NB4 (cell line): Measurements from ENCODE around the gene GNG7.
"Not testable (repeated sequence)": the region's sequence is repeated elsewhere in the genome, so short reads cannot be mapped to it uniquely, and the experiment has no call there.

Experiments
- DNase-seq: peaks from one replicate; pipeline ENCODE4 v3.0.0; 2010; ENCODE audit warnings: low read depth
- H3K4me3 ChIP-seq: one replicate; pipeline ENCODE4 v1.5.1; 2011; ENCODE audit warnings: mild to moderate bottlenecking, low read depth, low read length, moderate library complexity
- MYC ChIP-seq: IDR thresholded peaks from 2 replicates; pipeline ENCODE4 v1.6.1; 2011; ENCODE audit warnings: low read depth, low read length
- POLR2A ChIP-seq: IDR thresholded peaks from 2 replicates; pipeline ENCODE4 v1.6.1; 2011; ENCODE audit warnings: mild to moderate bottlenecking; ENCODE audit not compliant: insufficient read length; ENCODE audit errors: extremely low read depth
- TF ChIP-seq, protein P1 (sequence below): IDR thresholded peaks from one replicate; pipeline ENCODE4 v1.5.1; 2012; ENCODE audit warnings: low read depth, low read length
- TF ChIP-seq, protein P2 (sequence below): IDR thresholded peaks from 2 replicates; pipeline ENCODE4 v1.6.1; 2011; ENCODE audit warnings: low read depth, low read length

GNG7 gene

DNA sequence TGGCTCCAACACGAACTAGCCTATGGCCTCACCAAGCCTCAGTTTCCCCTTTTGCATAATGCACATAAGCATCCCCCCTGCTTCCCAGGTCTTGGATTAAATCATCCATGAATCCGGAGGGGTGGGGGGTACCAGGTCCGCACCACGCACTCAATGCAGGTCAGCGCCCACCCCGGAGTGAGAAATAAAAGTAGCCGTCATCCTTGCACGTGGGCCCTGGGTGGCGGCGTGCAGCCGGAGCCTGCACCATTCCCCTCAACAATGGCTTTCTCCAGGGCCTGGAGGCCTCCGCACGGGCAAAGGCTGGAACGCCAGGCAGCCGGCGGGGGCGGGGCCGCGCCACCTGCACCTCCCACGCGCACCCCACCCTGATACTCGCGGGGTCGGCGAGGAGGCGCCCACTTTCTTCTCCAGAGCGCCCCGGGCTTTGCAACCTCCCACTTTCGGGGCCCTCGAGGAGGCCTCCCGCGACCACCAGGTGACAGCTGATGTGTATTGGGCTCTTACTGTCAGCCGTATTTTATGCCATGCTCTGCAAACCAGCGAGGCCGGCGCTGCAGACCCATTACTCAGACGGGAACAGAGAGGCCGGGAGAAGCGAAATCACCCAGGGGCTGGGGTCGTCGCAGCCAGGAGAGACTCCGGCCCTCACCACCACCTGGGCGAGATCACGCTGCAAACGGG is 227.3 kb downstream of the GNG7 start:
- peak overlapping the region; percentile 25 for H3K4me3 ChIP-seq

DNA sequence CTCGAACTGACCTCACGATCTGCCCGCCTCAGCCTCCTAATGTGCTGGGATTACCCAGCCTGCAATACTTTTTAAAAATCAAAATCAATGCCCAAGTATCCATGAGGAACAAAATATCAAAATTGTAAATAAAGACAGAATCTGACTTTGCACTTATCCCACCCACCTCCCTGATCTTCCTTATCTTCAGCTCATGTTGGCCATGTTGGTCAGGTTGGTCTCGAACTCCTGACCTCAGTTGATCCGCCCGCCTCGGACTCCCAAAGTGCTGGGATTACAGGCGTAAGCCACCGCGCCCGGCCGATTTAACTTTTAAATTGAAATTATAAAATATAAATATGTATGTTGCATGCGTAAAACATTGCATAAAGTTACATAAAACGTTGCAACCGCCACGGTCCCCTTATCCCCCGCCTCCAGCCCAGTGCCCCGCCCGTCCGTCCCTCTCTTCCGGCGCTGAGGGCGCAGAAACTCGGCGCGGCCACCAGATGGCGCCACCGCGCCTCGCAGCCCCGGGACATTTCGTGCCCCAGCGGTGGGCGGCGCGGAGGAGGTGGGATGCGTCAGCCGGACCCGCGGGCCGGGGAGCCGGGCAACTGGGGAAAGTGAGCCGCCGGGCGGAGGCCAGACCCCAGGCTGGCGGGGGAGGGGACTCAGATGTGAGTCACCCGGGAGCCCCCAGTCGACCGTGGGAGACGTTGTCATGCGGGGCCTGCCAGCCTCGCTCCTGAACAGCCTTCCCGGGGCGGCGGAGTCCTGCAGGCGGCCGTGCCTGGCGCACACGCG is 228.1 kb downstream of the GNG7 start:
- peak overlapping the region; percentile 25 for H3K4me3 ChIP-seq
- TF ChIP-seq, protein P1, sequence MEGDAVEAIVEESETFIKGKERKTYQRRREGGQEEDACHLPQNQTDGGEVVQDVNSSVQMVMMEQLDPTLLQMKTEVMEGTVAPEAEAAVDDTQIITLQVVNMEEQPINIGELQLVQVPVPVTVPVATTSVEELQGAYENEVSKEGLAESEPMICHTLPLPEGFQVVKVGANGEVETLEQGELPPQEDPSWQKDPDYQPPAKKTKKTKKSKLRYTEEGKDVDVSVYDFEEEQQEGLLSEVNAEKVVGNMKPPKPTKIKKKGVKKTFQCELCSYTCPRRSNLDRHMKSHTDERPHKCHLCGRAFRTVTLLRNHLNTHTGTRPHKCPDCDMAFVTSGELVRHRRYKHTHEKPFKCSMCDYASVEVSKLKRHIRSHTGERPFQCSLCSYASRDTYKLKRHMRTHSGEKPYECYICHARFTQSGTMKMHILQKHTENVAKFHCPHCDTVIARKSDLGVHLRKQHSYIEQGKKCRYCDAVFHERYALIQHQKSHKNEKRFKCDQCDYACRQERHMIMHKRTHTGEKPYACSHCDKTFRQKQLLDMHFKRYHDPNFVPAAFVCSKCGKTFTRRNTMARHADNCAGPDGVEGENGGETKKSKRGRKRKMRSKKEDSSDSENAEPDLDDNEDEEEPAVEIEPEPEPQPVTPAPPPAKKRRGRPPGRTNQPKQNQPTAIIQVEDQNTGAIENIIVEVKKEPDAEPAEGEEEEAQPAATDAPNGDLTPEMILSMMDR = peak; percentile 53
- no peak for TF ChIP-seq MYC
- peak; percentile 89 for DNase-seq

More for the DNA sequence above, 227.3 kb downstream of the GNG7 start:
- peak; percentile 65 for DNase-seq
- TF ChIP-seq, protein P2, sequence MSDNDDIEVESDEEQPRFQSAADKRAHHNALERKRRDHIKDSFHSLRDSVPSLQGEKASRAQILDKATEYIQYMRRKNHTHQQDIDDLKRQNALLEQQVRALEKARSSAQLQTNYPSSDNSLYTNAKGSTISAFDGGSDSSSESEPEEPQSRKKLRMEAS = peak; percentile 65
- TF ChIP-seq POLR2A = no peak
- TF ChIP-seq MYC = peak; percentile 74

DNA sequence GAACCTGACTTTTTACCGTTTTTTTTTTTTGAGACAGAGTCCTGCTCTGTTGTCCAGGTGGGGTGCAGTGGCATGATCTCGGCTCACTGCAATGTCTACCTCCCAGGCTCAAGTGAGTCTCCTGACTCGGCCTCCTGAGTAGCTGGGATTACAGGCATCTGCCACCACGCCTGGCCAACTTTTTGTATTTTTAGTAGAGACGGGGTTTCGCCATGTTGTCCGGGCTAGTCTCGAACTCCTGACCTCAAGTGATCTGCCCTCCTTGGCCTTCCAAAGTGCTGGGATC is 232.6 kb downstream of the GNG7 start:
- H3K4me3 ChIP-seq, DNase-seq: not testable (repeated sequence)

DNA sequence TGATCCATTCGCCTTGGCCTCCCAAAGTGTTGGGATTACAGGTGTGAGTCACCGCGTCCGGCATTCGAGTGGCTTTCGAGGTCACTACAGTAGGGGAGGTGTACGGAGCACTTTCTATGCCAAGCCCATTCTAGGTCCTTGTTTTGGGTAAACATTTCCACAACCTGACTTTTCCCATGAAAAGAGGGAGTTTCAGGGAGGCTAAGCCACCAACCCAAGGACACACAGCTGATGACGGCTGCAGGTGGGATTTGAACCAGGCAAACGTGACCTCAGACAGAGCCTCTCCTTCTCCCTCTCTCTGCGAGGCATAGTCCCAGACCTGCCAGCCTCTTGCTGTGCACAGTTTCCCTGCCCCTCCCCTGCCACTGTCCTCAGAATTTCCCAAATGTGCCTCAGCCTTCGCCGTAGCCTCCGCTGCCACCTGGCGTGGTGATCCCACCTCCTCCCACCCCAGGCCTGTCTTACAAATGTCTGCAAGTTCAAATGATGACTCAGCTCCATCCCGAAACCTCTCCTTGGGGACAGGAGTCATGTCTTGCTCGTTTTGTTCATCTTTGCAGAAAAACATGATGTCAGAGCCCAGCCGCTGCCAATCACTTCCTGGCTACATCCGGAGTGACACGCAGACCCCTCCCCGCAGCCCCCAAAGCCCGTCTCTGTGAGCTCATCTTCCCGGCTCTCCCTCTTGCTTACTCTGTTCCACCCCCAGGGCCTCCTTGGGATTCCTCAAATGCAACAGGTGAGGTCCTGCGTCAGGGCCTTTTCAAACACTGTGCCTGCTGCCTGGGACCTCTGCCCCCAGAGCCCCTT is 233.2 kb downstream of the GNG7 start:
- no peak overlapping the region for H3K4me3 ChIP-seq
- peak; percentile 84 for DNase-seq
- TF ChIP-seq, protein P2 = no peak
- TF ChIP-seq POLR2A (no peak), MYC (no peak)
- TF ChIP-seq, protein P1 = no peak

DNA sequence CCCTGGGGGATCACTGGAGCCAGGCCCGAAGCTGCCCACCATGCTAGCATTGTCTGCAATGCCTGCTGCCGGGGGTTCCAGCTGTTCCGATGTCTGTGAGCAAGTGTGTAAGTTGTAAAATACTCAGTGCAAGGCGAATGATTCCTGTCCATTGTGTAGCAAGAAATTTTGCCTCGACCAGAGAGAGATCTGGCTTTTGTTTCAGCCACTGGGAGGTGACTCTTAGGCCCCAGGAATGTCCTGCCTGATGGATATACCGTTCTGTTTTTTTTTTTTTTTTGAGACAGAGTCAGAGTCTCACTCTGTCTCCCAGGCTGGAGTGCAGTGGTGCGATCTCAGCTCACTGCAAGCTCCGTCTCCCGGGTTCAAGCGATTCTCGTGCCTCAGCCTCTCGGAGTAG is 233.9 kb downstream of the GNG7 start:
- no peak for DNase-seq
- H3K4me3 ChIP-seq = no peak overlapping the region
- TF ChIP-seq POLR2A = no peak
- TF ChIP-seq, protein P1 = no peak
- no peak for TF ChIP-seq MYC
- TF ChIP-seq, protein P2 = no peak

DNA sequence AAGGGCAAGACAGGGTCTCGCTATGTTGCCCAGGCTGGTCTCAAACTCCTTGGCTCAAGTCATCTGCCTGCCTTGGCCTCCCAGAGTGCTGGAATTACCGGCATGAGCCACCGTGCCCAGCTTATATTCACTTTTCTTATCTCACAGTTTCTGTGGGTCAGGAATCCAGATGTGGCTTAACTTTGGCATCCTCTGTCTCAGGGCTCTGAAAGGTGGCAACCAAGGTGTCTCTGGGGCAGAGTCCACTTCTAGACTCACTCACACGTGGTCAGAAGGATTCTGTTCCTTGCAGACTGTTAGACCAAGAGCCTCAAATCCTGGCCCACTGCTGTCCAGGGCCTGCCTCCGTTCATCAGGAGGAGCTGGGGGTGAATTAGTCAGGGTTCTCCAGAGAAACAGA is 238.1 kb downstream of the GNG7 start:
- no peak for DNase-seq
- TF ChIP-seq, protein P1 = no peak
- TF ChIP-seq, protein P2 = no peak
- TF ChIP-seq POLR2A = no peak
- TF ChIP-seq MYC = no peak
- no peak overlapping the region for H3K4me3 ChIP-seq

DNA sequence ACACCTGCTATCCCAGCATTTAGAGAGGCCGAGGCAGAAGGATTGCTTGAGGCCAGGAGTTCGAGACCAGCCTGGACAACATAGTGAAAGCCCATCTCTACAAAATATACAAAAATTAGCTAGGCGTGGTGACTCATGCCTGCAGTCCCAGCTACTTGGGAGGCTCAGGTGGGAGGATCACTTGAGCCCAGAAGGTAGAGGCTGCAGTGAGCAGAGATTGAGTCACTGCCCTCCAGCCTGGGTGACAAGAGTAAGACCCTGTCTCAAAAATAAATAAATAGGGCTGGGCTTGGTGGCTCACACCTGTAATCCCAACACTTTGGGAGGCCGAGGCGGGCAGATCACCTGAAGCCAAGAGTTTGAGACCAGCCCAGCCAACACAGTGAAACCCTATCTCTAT is 238.8 kb downstream of the GNG7 start:
- not testable (repeated sequence) for H3K4me3 ChIP-seq, DNase-seq
